ENCODE measurements around the gene AP1M1.

Gene AP1M1

DNA sequence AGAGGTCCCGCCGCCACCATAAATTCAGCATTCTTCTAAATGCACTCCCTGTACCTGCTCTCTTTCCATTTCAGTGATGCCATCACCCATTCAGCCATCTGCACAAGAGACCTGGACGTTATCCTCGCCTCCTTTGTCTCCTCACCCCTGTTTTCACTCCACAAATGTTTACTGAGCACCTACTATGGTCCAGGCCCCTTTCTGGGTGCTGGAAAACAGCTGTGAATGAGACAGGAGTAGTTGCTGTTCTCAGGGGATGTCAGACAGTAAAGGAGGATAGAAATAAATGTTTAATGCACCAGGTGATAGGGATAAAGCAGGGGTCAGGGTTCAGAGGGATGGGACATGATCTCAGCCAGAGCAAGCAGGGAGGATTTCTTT, 3.3 kb downstream of the AP1M1 start:
- H3K9ac ChIP-seq (ENCODE audit: low read length): no peak overlapping the region
- H3F3A ChIP-seq (ENCODE audit: insufficient read depth): peaks cover 3% of the 10 kb centered on the region; the same call in 1 of the 2 replicates
- no peaks in the 10 kb centered on the region for H3K9me2 ChIP-seq (replicated peaks; ENCODE audit: insufficient read depth, low read length)
- H2AFZ ChIP-seq (ENCODE audit: low read depth, low read length, severe bottlenecking): no peak overlapping the region
- H3K27me3 ChIP-seq (ENCODE audit: low read length): no peaks in the 10 kb centered on the region
- H3K36me3 ChIP-seq (ENCODE audit: low read length): no peaks in the 10 kb centered on the region
- H3K9me3 ChIP-seq (ENCODE audit: insufficient read depth, low read length): no peaks in the 10 kb centered on the region
- peaks cover 29% of the 10 kb centered on the region for H3K79me2 ChIP-seq (ENCODE audit: insufficient read depth, low read length)
- no peak overlapping the region for H3K4me2 ChIP-seq (ENCODE audit: low read depth, low read length, poor library complexity, severe bottlenecking)
- H3K27ac ChIP-seq (ENCODE audit: low read depth, low read length): no peak overlapping the region
- no peaks in the 10 kb centered on the region for H4K20me1 ChIP-seq (ENCODE audit: low read depth, low read length)
- TF ChIP-seq EZH2phosphoT487 (conservative IDR thresholded peaks at IDR 0.05; ENCODE audit: low read length): no peak
- TF ChIP-seq, protein P1, sequence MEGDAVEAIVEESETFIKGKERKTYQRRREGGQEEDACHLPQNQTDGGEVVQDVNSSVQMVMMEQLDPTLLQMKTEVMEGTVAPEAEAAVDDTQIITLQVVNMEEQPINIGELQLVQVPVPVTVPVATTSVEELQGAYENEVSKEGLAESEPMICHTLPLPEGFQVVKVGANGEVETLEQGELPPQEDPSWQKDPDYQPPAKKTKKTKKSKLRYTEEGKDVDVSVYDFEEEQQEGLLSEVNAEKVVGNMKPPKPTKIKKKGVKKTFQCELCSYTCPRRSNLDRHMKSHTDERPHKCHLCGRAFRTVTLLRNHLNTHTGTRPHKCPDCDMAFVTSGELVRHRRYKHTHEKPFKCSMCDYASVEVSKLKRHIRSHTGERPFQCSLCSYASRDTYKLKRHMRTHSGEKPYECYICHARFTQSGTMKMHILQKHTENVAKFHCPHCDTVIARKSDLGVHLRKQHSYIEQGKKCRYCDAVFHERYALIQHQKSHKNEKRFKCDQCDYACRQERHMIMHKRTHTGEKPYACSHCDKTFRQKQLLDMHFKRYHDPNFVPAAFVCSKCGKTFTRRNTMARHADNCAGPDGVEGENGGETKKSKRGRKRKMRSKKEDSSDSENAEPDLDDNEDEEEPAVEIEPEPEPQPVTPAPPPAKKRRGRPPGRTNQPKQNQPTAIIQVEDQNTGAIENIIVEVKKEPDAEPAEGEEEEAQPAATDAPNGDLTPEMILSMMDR (IDR thresholded peaks at IDR 0.05; ENCODE audit: insufficient read depth, low read length, poor library complexity, severe bottlenecking): no peak
- no peak overlapping the region for H3K4me3 ChIP-seq (ENCODE audit: insufficient read depth, low read length, poor library complexity, severe bottlenecking)

DNA sequence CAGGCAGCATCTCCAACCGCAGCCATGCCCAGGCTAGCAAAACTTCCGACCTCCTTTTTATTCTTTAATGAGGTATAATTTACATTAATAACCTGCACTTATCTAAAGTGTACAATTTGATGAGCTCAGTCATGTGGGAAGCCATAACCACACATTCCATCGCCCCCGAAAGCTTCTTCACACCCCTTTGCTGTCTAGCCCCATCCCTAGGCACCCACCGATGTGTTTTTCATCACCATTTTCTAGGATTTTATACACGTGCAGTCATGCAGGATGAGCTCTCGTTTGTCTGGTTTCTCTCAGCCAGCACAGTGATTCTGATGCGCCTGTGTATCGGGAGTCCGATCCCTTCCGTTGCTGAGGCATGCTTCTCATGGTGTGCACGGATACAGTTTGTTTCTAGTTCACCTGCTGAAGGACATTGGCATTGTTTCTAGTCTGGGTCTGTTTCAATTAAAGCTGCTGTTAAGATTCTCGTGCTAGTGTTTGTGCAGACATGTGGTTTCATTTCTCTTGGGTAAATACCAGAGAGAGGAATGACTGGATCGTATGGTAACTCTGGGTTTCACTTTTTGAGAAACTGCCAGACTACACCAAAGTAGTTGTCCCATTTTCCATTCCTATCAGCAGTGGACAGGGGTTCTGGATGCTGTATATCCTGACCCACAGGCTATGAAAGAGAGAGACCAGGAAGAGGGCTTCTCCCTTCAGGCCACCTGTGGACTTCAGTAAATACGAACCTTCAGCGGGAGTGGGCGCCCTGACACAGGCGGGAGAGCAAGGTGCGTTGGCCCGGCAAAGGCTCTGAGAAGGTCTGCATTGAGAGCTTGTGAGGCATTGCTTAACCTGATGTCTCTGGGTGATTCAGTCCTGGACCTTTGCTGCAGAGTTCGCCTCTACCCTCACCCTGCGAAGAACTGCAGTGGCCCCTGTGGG, 4.9 kb downstream of the AP1M1 start:
- peaks cover 29% of the 10 kb centered on the region for H3K79me2 ChIP-seq (ENCODE audit: insufficient read depth, low read length)
- no peaks in the 10 kb centered on the region for H3F3A ChIP-seq (ENCODE audit: insufficient read depth)
- H3K9ac ChIP-seq (ENCODE audit: low read length): no peak overlapping the region
- H4K20me1 ChIP-seq (ENCODE audit: low read depth, low read length): no peaks in the 10 kb centered on the region
- no peak overlapping the region for H2AFZ ChIP-seq (ENCODE audit: low read depth, low read length, severe bottlenecking)
- H3K4me2 ChIP-seq (ENCODE audit: low read depth, low read length, poor library complexity, severe bottlenecking): no peak overlapping the region
- TF ChIP-seq, protein P1 (IDR thresholded peaks at IDR 0.05; ENCODE audit: insufficient read depth, low read length, poor library complexity, severe bottlenecking): no peak
- TF ChIP-seq EZH2phosphoT487 (conservative IDR thresholded peaks at IDR 0.05; ENCODE audit: low read length): no peak
- H3K9me3 ChIP-seq (ENCODE audit: insufficient read depth, low read length): no peaks in the 10 kb centered on the region
- H3K27me3 ChIP-seq (ENCODE audit: low read length): no peaks in the 10 kb centered on the region
- no peak overlapping the region for H3K4me3 ChIP-seq (ENCODE audit: insufficient read depth, low read length, poor library complexity, severe bottlenecking)
- no peaks in the 10 kb centered on the region for H3K9me2 ChIP-seq (replicated peaks; ENCODE audit: insufficient read depth, low read length)
- no peaks in the 10 kb centered on the region for H3K36me3 ChIP-seq (ENCODE audit: low read length)
- H3K27ac ChIP-seq (ENCODE audit: low read depth, low read length): no peak overlapping the region

DNA sequence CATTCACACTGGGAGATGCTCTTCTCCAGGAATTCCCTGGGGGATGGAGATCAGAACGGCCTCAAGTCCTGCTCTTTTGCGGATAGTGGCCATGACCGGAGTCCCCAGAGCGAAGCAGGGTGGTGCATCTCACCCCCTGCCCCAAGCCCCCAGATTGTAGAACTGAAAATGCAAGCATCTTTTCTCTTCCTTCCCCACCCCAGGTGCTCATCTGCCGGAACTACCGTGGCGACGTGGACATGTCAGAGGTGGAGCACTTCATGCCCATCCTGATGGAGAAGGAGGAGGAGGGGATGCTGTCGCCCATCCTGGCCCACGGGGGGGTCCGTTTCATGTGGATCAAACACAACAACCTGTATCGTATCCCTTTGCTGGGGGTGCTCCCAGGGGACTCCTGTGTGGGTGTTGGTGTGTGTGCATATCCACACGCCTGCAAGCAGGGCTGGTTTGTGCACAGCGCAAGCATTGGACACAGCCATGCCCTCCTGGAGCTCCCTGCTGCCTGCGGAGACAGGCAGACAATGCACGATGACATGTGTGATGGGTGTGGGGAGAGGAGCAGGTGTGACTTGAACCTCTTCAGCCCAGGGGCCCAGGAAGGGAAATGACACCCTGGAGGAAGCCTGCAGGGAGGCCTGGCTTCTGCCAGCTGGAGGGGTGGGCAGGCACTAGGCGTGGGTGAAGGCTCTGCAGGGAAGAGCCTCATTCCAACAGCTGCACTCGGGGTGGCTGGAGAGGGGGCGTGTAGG, 5.7 kb downstream of the AP1M1 start:
- H3F3A ChIP-seq (ENCODE audit: insufficient read depth): no peaks in the 10 kb centered on the region
- H2AFZ ChIP-seq (ENCODE audit: low read depth, low read length, severe bottlenecking): no peak overlapping the region
- H3K9ac ChIP-seq (ENCODE audit: low read length): no peak overlapping the region
- H3K4me3 ChIP-seq (ENCODE audit: insufficient read depth, low read length, poor library complexity, severe bottlenecking): no peak overlapping the region
- TF ChIP-seq, protein P1 (IDR thresholded peaks at IDR 0.05; ENCODE audit: insufficient read depth, low read length, poor library complexity, severe bottlenecking): no peak
- TF ChIP-seq EZH2phosphoT487 (conservative IDR thresholded peaks at IDR 0.05; ENCODE audit: low read length): no peak
- no peaks in the 10 kb centered on the region for H3K27me3 ChIP-seq (ENCODE audit: low read length)
- peaks cover 22% of the 10 kb centered on the region for H3K79me2 ChIP-seq (ENCODE audit: insufficient read depth, low read length)
- H3K9me3 ChIP-seq (ENCODE audit: insufficient read depth, low read length): no peaks in the 10 kb centered on the region
- no peak overlapping the region for H3K4me2 ChIP-seq (ENCODE audit: low read depth, low read length, poor library complexity, severe bottlenecking)
- no peaks in the 10 kb centered on the region for H3K36me3 ChIP-seq (ENCODE audit: low read length)
- H4K20me1 ChIP-seq (ENCODE audit: low read depth, low read length): no peaks in the 10 kb centered on the region
- H3K27ac ChIP-seq (ENCODE audit: low read depth, low read length): no peak overlapping the region
- H3K9me2 ChIP-seq (replicated peaks; ENCODE audit: insufficient read depth, low read length): no peaks in the 10 kb centered on the region

Data from SU-DHL-6 (cell line).